ENCODE data around the gene PRDM16.

PRDM16 gene

GRCh38 chr1:3168678-3169077, 99.7 kb downstream of the PRDM16 start:
- no peak for ATAC-seq
- TF ChIP-seq PATZ1 (CRISPR knock-in tag; IDR thresholded peaks at IDR 0.05; ENCODE audit: borderline replicate concordance) (no peak), CREB5 (CRISPR knock-in tag; IDR thresholded peaks at IDR 0.05; ENCODE audit: low read depth) (no peak), CSRNP3 (CRISPR knock-in tag; IDR thresholded peaks at IDR 0.05) (no peak), ZFP3 (CRISPR knock-in tag; IDR thresholded peaks at IDR 0.05) (no peak), ZC3H10 (CRISPR knock-in tag; IDR thresholded peaks at IDR 0.05) (no peak), OSR1 (CRISPR knock-in tag; IDR thresholded peaks at IDR 0.05) (no peak), TSHZ2 (CRISPR knock-in tag; IDR thresholded peaks at IDR 0.05) (no peak), ZFP30 (CRISPR knock-in tag; IDR thresholded peaks at IDR 0.05) (no peak)

GRCh38 chr1:3169665-3170356, 100.8 kb downstream of the PRDM16 start:
- no peak for ATAC-seq
- no peak for TF ChIP-seq ZC3H10 (CRISPR knock-in tag; IDR thresholded peaks at IDR 0.05)
- no peak for TF ChIP-seq ZFP3 (CRISPR knock-in tag; IDR thresholded peaks at IDR 0.05)
- no peak for TF ChIP-seq ZFP30 (CRISPR knock-in tag; IDR thresholded peaks at IDR 0.05)
- TF ChIP-seq ZNF70 (CRISPR knock-in tag; IDR thresholded peaks at IDR 0.05) = no peak
- TF ChIP-seq GLIS3 (CRISPR knock-in tag; IDR thresholded peaks at IDR 0.05) = no peak
- TF ChIP-seq ARNTL (CRISPR knock-in tag; IDR thresholded peaks at IDR 0.05; ENCODE audit: borderline replicate concordance, low read depth) = no peak
- TF ChIP-seq BACH2 (CRISPR knock-in tag; IDR thresholded peaks at IDR 0.05; ENCODE audit: borderline replicate concordance) = no peak
- TF ChIP-seq SNAI2 (CRISPR knock-in tag; IDR thresholded peaks at IDR 0.05) = no peak
- no peak for TF ChIP-seq ZNF565 (CRISPR knock-in tag; conservative IDR thresholded peaks at IDR 0.05; ENCODE audit: low read depth)
- TF ChIP-seq OSR1 (CRISPR knock-in tag; IDR thresholded peaks at IDR 0.05) = no peak
- TF ChIP-seq PATZ1 (CRISPR knock-in tag; IDR thresholded peaks at IDR 0.05; ENCODE audit: borderline replicate concordance) = no peak
- TF ChIP-seq TSHZ2 (CRISPR knock-in tag; IDR thresholded peaks at IDR 0.05) = no peak
- TF ChIP-seq CSDC2 (CRISPR knock-in tag; IDR thresholded peaks at IDR 0.05) = no peak
- no peak for TF ChIP-seq ISL1 (CRISPR knock-in tag; IDR thresholded peaks at IDR 0.05)
